Measurements from ENCODE around the gene PSMC1.

Gene PSMC1

DNA sequence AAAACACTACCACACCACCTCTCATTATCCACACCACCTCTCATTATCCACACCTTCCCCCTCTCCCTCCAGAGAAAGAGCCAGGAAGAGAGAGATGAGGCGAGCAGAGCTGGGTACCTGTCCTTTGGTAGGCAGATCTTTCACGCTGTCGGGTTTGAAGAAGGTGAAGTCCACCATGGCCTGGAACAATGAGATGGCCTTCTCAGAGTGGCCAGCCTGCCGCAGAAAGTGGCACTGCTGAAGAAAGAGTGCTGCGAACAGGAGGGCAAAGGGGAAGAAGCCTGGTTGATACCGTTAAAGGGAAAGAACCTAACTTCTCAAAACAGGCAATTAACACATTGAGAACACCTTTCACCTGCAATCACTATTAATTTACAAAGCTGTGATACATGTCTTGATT is 44.8 kb downstream of the PSMC1 start:
- DNase-seq (ENCODE audit: low read depth in 1 of 2, low spot score in 1 of 2), result no peak

GRCh38 chr14:90301668-90302090 is 45.3 kb downstream of the PSMC1 start:
- DNase-seq (ENCODE audit: low read depth in 1 of 2, low spot score in 1 of 2), result no peak

- no peak for DNase-seq (ENCODE audit: low read depth in 1 of 2, low spot score in 1 of 2)
Observed at GRCh38 chr14:90302529-90303303, 46.4 kb downstream of the PSMC1 start.

- no peak for DNase-seq (ENCODE audit: low read depth in 1 of 2, low spot score in 1 of 2)
Observed at GRCh38 chr14:90303473-90303872, 47.1 kb downstream of the PSMC1 start.

DNA sequence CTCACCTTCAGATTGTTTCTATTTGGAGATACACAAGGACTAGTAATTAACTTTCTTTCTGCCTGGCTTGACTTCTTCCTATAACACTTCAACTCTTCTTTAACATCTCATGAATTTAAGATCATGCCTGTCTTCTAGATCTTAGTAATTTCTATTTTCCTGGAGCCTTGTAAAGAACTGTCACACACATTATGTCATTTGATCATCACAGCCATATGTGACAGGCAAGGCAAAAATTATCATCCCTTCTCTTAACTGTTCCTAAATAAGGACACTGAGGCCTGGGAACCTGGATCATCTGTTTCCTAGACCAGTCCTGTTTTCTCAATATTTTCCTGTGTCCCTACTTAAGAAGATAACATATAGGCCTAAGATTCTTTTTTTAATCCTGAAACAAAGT is 48.1 kb downstream of the PSMC1 start:
- DNase-seq (ENCODE audit: low read depth in 1 of 2, low spot score in 1 of 2), result no peak

DNA sequence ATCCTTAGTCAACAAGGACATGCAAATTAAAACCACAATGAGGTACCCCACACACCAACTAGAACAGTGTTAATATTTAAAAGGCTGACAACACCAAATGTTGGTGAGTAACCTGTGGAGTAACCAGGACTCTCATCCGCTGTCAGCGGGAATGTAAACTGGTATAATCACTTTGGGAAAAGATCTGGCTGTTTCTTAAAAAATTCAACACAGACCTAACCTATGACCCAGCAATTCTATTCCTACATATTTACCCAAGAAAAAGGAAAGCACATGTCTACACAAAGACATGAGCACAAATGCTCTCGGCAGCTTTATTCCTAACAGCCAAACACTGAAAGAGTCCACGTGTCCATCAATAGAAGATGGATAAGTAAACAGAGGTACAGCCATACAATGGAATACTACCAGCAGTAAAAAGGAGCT is 48.8 kb downstream of the PSMC1 start:
- no peak for DNase-seq (ENCODE audit: low read depth in 1 of 2, low spot score in 1 of 2)

DNA sequence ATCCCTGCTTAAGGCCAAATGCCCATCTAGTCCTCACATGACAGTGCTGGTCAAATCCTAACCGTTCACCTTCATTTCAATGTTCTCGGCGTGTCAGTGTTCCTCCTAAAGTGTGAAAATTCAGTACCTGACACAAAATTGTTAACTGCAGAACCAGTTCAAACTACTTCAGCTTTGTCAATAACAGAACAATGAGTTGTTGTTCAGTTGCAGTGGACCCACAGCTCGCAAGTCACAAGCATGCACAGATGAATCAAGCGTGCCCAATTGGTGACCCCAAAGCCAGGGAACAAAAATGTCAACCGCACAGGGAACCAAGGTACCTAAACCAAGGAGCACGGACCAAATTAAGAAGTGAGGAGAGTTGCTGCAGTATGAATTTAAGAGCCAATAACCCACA is 52.2 kb downstream of the PSMC1 start:
- no peak for DNase-seq (ENCODE audit: low read depth in 1 of 2, low spot score in 1 of 2)

- DNase-seq (ENCODE audit: low read depth in 1 of 2, low spot score in 1 of 2), result no peak
Observed at GRCh38 chr14:90317286-90317685, 60.9 kb downstream of the PSMC1 start.

DNA sequence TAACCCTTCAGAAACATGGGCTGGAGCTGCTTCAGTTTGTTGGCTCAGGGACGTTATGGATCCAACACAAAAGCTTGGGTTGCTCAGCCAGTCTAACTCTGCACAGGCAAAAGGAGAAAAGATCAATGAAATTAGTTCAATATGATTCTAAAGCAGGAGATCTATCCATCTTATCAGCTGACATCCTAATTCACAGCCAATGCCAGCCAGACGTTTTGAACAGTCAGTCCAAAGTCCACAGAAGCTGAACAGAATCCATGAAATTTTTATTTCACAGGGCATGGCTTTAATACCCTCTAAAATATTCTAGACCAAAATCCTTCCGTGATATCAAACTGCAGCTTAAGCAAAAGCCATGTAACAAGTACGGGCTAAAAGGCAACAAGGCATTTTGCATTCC is 61.7 kb downstream of the PSMC1 start:
- DNase-seq (ENCODE audit: low read depth in 1 of 2, low spot score in 1 of 2), result no peak

GRCh38 chr14:90319173-90319572 is 62.8 kb downstream of the PSMC1 start:
- DNase-seq (ENCODE audit: low read depth in 1 of 2, low spot score in 1 of 2), result no peak

GRCh38 chr14:90319634-90320541 is 63.5 kb downstream of the PSMC1 start:
- no peak for DNase-seq (ENCODE audit: low read depth in 1 of 2, low spot score in 1 of 2)

GRCh38 chr14:90321891-90322290 is 65.5 kb downstream of the PSMC1 start:
- DNase-seq (ENCODE audit: low read depth in 1 of 2, low spot score in 1 of 2), result no peak
